CD4-positive, alpha-beta T cell treated with Interleukin-15 for 4 hours (primary cell): Measurements from ENCODE around the gene TRAPPC1.

Experiments
- DNase-seq: peaks from one replicate; pipeline ENCODE4 v3.0.0-alpha.2; 2020; ENCODE audit warnings: low spot score

TRAPPC1 gene

DNA sequence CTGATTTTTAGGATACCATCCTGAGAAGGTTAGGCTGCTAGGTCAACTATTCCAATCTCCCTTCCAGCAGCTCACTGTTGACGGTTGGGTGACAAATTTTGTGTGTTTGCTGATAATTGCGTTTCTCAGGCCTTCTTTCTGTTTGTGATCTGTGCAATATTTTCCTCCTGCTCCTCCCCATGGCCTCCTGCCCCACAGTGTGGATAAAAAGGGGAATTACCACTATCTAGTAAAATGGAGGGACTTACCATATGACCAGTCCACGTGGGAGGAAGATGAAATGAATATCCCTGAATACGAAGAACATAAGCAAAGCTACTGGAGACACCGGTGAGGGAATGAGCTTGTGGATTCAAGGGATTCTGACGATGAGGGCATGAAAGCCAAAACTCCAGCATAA, 34.0 kb downstream of the TRAPPC1 start:
- DNase-seq, result peak; percentile 23

DNA sequence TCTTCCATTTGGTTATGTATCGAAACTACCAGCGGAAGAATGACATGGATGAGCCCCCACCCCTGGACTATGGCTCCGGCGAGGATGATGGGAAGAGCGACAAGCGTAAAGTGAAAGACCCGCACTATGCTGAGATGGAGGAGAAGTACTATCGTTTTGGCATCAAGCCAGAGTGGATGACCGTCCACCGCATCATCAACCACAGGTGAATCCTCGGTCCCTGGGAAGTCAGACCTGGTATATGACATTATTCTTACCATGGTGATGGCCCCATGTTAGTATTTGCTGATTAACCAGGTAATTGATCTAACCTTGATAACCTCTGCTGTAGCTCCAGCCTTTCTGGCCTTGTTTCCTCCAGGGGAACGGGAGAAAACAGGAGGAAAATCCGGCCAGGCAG, 34.7 kb downstream of the TRAPPC1 start:
- no peak for DNase-seq

- DNase-seq, result no peak
These were observed 36.9 kb downstream of the TRAPPC1 start for GRCh38 chr17:7894866-7895265.

DNA sequence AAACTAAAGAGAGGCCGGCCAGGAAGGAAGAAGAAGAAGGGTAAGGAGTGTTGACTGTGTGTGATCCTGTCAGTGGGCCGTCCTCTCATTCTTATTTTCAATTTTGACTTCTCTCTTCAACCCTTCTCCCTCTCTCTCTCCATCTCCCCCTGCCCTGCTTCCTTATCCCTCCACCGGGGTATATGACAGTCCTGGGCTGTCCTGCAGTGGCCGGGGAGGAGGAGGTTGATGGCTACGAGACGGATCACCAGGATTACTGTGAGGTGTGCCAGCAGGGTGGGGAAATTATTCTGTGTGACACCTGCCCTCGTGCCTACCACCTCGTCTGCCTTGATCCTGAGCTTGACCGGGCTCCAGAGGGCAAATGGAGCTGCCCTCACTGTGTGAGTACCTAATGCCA, 37.5 kb downstream of the TRAPPC1 start:
- DNase-seq, result no peak

GRCh38 chr17:7893187-7893880, 38.4 kb downstream of the TRAPPC1 start:
- DNase-seq, result no peak

DNA sequence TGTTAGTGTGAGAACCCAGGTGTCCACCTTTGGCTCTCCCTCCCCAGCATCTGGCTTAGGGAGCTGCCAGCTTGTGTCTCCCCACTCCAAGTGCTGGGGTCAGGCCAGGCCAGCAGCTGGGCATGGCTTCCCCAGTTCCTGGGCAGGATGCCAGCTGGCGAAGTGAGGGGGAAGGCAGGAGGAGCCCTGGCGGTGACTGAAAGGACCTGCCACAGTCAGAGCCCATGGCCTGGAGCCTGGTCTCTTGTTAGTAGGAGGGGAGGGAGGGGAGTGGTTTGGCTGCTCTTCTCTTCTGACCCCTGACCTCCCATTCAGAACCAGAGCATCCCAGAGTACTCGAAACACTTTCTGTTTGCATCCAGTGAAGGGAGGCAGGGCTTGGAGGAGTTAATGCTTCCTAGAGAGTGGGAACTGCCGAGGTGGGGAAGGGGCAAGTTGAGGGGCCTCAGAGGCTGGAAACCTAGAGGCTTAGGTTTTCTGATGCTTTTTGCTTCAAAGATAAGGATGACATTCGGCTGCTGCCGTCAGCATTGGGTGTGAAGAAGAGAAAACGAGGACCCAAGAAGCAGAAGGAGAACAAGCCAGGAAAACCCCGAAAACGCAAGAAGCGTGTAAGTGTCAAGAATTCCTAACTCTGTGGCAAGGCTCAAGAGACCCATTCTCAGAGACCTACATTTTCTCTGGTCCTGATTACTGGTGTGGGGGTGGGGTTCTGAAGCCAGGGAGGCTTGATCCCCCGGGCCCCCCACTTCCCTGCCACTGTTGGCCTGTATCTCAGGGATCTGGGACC, 42.4 kb downstream of the TRAPPC1 start:
- DNase-seq, result peak; percentile 33

- peak; percentile 31 for DNase-seq
These were observed 43.4 kb downstream of the TRAPPC1 start, which contains the start of gene CHD3 for GRCh38 chr17:7888184-7888920. TSS of gene CHD3 (plus strand) at chr17:7888789. CDS start at chr17:7889001, 212 bp downstream.

DNA sequence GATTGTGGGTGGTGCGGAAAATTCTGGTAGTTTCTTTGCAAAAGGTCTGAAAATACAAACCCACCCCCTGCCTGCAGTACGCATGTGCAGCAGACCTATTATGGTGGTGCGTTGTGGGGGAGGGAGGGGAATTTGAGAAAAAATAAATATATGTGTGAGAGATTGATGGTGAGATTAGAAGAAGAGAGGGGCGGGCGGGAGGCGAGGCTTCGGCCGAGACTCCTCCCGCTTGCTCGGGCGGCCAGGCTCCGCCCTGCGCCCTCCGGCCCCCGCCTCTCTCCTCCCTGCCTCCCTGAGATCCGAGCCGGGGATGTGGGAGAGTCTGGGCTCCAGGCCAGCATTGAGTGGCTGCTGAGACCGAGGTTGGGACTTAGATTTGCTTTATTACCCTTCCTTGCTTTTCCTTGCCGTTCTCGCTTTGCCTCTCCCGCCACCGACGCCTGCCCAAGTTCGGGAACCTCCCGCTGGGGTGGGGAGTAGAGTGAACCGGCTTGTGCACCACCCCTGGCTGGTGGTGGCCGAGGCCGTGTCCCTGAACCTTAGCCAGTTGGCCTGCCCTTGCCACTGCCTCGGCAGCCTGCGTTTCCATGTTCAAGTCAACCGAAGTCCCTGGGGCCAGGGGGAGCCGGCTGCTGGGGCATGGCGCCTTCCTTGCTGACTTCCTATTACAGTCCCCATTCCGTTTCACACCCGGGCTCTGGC, 44.1 kb downstream of the TRAPPC1 start:
- peak; percentile 96 for DNase-seq

- DNase-seq, result no peak
These were observed 44.7 kb downstream of the TRAPPC1 start for GRCh38 chr17:7887038-7887481.

GRCh38 chr17:7886227-7887037, 45.3 kb downstream of the TRAPPC1 start:
- DNase-seq, result peak; percentile 52

DNA sequence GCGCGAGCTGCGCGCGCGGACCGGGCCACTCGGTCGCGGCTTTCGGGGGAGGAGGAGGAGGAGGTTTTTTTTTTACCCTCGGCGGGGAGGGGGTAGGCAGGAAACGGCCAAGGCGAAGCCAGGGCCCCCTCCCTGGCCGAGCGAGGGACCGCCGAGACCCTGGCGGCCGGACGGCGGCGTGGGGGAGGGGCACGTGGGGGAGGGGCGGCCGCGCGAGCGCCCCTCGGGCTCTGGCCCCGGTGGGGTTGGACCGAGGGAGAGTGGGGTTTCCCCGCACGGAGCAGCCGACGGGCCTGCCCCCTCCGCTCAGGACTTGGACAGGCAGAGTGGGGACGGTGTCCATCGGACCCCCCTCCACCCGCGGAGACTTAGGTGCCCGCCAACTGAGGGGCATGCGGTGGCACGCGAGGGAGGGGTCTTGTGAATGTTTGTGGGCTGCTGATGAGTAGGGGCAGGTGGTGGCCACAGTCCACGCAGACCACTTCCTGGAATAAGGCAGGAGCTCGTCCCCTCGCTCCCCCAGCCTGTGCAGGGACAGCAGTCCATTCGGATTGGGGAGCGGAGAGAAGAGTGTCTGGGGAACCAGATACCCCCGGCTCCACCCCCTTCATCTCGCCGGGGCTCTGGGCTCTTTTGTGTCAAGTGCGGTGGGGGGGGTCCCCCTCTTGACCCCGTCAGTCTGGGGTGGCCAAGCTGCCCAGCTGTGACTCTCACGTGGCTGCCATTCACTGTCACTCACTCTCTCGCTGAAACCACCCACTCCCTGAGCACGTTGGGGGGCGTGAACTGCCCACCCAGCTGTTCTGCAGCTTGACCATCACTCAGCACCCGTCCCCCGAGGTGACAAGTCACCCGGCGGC, 46.1 kb downstream of the TRAPPC1 start:
- DNase-seq, result peak; percentile 24

- peak; percentile 16 for DNase-seq
These were observed 47.0 kb downstream of the TRAPPC1 start for GRCh38 chr17:7884581-7885366.

DNA sequence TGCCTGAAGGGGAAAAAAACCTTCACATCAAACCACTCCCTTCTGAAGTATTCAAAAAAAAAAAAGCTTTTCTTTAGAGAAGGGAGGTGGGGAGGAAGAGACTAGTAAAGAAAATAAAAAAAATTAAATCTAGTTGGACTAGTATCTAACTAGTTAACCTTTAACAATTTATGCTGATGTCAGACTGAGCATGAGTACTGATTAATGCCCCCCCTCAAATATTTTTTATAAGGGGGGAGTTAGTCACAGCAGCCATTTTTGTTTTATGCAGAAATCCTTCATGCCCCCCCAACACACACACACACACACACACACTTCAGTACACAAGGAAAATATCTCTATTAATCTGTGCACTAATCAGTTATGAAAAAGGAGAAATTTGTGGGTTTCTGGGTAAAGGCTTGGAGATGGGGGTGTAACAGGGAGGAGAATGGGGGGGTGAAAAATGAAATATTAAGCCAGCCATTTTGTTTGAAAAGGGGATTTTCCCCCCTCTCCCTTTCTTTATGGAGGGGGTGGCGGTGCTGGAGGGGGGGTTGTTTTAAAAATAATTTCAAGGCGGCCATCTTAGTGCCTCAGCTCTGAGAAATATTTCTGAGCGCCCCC, 47.9 kb downstream of the TRAPPC1 start:
- DNase-seq, result peak; percentile 50

DNA sequence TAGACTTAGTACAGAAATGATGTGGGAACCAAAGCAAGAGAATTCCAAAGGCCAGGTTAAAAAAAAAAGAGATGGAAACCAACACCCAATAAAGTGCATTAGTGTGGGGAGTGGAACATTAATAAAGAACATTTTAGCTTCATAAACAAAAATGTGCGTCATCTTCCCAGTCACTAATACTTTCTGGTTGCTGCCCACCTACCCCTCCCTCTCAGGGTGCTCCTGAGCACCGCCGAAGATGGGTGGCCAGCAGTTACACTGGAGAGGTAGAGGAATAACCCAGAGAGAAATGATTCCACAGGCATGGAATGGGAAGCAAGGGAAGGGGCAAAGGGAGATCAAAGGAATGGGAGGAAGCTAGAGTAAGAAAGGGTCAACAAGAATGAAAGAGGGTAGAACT, 49.1 kb downstream of the TRAPPC1 start:
- no peak for DNase-seq

GRCh38 chr17:7882068-7882467, 49.7 kb downstream of the TRAPPC1 start:
- no peak for DNase-seq

GRCh38 chr17:7881276-7882054, 50.3 kb downstream of the TRAPPC1 start:
- DNase-seq, result no peak
